Measurements from ENCODE around the gene RSU1. TPM values are rescaled to one million over a fixed set of nuclear protein-coding genes. Genes with fewer than 3 reads are reported as not detected.

The RSU1 gene
- total RNA-seq, 1 experiment from 2014 or later, result 64.9 TPM

DNA sequence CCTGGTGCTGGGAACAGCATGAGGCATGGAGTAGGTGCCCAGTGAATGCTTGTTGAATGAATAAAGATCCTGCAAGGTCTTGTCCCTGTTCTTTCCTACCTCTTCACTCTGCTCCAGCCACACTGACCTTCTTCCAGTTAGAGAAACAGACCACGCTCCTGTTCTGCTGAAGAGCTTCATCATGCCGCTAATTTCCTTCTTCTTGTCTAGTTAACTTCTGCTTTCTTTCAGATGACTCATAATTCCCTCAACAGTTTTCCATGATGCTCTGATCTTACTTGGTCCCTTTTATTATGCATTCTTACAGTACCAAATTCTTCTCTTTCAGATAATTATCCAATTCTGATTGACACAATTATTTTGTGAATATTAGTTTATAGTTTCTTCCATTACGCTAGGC lies 236.0 kb downstream of the RSU1 start:
- H3K27me3 ChIP-seq (ENCODE audit: control insufficient read depth, insufficient read depth, low read length), result no peaks in the 10 kb centered on the region
- no peak overlapping the region for H3K4me3 ChIP-seq (ENCODE audit: insufficient read depth, low read depth, low read length)
- DNase-seq, result no peak
- H3K36me3 ChIP-seq (replicated peaks; ENCODE audit: control insufficient read depth, insufficient read depth, low read length), result no peaks in the 10 kb centered on the region

- no peaks in the 10 kb centered on the region; the same call in 1 of the 2 replicates for H3K27me3 ChIP-seq (ENCODE audit: control insufficient read depth, insufficient read depth, low read length)
- H3K36me3 ChIP-seq (replicated peaks; ENCODE audit: control insufficient read depth, insufficient read depth, low read length), result no peaks in the 10 kb centered on the region
- no peak overlapping the region for H3K4me3 ChIP-seq (ENCODE audit: insufficient read depth, low read depth, low read length)
- no peak for DNase-seq
These were observed 246.5 kb downstream of the RSU1 start for GRCh38 chr10:16570731-16571130.

GRCh38 chr10:16566202-16566805 lies 250.9 kb downstream of the RSU1 start:
- Histone ChIP-seq H3K4me3 (ENCODE audit: insufficient read depth, low read depth, low read length) (peak overlapping the region; percentile 6; the same call in 1 of the 2 replicates), H3K27me3 (ENCODE audit: control insufficient read depth, insufficient read depth, low read length) (no peaks in the 10 kb centered on the region; the same call in 1 of the 2 replicates), H3K36me3 (replicated peaks; ENCODE audit: control insufficient read depth, insufficient read depth, low read length) (no peaks in the 10 kb centered on the region)
- peak; percentile 2 for DNase-seq

DNA sequence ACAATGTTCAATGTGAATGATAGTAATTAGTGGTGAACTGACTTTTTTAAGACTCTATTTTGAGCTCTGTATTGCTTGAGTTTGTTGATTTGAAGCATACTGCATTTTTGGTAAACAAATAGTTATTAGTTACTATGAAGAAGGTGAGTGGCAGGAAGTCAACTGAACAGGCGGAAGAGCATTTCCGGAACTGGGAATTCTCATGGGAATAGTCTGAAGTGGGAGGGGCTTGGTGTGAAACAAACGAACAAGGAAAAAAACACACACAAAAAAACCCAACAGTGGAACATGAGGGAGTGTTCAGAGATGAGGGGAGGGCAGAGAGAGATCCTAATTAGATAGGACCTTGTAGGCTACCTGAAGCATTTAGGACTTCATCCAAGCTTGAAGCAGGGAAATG lies 251.6 kb downstream of the RSU1 start:
- Histone ChIP-seq H3K27me3 (ENCODE audit: control insufficient read depth, insufficient read depth, low read length) (no peaks in the 10 kb centered on the region; the same call in 1 of the 2 replicates), H3K4me3 (ENCODE audit: insufficient read depth, low read depth, low read length) (no peak overlapping the region), H3K36me3 (replicated peaks; ENCODE audit: control insufficient read depth, insufficient read depth, low read length) (no peaks in the 10 kb centered on the region)
- DNase-seq, result no peak

DNA sequence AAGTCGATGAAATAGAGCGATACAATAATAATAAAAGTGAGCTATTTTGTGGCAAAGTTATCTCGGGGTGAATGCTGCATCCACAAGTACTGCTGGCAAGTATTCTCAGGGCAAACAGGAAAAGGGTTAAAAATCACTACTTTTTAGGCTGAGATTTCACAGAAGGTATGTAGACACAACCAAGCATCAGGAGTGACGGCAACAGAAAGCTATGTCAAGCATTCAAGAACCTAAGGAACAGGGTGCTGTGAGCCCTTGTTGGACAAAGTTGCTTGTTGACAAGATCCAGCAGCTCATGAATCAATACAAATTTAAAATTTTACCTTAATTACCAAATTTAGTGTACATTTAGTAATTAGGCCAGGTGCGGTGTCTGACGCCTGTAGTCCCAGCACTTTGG lies 254.3 kb downstream of the RSU1 start:
- no peak for DNase-seq
- Histone ChIP-seq H3K4me3 (ENCODE audit: insufficient read depth, low read depth, low read length) (no peak overlapping the region), H3K36me3 (replicated peaks; ENCODE audit: control insufficient read depth, insufficient read depth, low read length) (no peaks in the 10 kb centered on the region), H3K27me3 (ENCODE audit: control insufficient read depth, insufficient read depth, low read length) (no peaks in the 10 kb centered on the region; the same call in 1 of the 2 replicates)

DNA sequence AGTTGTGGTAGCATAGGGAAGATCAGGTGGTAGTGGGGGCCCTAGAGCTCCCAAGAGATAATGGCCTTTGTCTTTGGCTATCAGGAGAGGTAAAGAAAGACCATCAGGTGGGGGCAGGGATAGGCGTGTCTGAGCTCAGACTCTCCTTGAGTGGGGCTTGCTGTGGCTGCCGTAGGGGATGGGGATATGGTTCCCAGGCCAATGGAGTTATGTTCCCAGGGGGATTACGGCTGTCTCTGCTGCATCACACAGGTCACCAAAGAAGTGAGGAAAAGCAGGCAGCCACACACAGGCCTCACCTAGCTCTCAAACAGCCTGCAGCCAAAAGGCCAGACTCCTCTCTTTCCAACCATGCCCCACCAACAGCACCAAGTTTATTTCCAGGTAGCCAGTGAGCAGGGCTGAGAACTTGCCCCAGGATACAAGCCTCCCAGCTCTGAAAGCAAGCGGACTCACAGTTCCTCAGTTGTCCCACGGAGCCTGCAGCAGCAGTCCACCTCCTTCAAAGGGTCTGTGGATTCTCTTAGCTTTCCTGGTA lies 257.9 kb downstream of the RSU1 start:
- Histone ChIP-seq H3K4me3 (ENCODE audit: insufficient read depth, low read depth, low read length) (no peak overlapping the region), H3K27me3 (ENCODE audit: control insufficient read depth, insufficient read depth, low read length) (no peaks in the 10 kb centered on the region), H3K36me3 (replicated peaks; ENCODE audit: control insufficient read depth, insufficient read depth, low read length) (no peaks in the 10 kb centered on the region)
- DNase-seq, result no peak

DNA sequence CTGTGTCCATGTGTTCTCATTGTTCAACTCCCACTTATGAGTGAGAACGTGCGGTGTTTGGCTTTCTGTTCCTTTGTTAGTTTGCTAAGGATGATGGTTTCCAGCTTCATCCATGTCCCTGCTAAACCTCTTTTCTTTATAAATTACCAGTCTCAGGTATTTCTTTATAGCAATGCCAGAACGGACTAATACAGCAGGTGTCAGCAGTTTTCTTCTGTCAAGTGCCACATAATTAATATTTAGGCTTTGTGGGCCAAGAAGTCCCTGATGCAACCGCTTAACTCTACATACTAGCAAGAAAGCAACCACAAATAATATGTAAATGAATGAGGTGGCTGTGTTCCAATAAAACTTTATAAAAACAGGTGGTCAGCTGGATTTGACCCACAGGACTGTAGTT lies 269.3 kb downstream of the RSU1 start:
- Histone ChIP-seq H3K4me3 (ENCODE audit: insufficient read depth, low read depth, low read length) (no peak overlapping the region), H3K36me3 (replicated peaks; ENCODE audit: control insufficient read depth, insufficient read depth, low read length) (no peaks in the 10 kb centered on the region), H3K27me3 (ENCODE audit: control insufficient read depth, insufficient read depth, low read length) (no peaks in the 10 kb centered on the region)
- no peak for DNase-seq

DNA sequence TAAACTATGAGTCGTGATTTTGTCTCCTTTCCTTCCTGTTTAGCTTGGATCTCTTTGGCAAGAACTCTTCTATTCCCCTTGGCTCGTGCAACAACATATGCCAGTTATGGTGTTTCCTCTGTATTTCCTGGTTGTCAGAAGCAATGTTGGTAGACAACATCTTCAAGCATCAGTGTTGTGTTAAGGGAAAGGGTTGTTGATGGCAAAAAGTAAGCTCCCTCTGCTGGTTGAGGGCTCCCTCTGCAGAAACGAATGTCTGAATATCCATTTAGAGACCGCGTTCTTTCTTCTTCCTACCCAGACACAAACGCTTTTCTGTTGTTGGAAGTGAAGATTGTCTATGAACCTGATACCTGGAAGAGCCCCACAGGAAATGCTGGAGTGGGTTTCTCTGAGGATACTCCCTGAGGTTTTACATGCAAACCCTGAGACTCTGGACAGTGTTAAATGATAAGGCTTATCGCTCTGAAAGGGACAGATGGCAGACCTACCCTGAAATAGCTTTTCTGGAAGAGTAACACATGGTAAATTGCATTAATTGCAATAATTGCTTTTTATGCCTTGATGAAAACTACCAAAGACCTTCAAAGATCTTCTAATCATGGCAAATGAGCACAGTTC lies 272.0 kb downstream of the RSU1 start:
- Histone ChIP-seq H3K27me3 (ENCODE audit: control insufficient read depth, insufficient read depth, low read length) (no peaks in the 10 kb centered on the region), H3K4me3 (ENCODE audit: insufficient read depth, low read depth, low read length) (no peak overlapping the region), H3K36me3 (replicated peaks; ENCODE audit: control insufficient read depth, insufficient read depth, low read length) (no peaks in the 10 kb centered on the region)
- DNase-seq, result peak; percentile 47

DNA sequence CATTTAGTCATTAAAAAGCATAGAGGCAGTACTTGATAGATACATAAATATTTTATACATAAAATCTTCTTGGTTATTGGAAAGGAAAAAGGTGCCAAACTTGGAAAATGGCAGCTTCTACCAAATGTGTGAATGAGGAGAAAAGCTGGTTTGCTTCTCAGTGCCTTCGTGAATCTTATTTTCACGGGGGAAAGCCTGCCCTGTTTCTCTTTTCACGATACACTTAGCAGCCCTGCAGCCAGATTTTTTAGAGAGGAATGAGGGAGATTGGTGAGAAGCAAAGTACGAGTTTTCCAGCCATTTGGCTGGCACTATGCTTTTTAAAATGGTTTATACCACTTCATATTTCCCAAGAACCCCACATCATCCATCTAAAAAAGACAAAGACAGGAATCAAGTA lies 272.6 kb downstream of the RSU1 start:
- DNase-seq, result no peak
- no peak overlapping the region for H3K4me3 ChIP-seq (ENCODE audit: insufficient read depth, low read depth, low read length)
- H3K36me3 ChIP-seq (replicated peaks; ENCODE audit: control insufficient read depth, insufficient read depth, low read length), result no peaks in the 10 kb centered on the region
- no peaks in the 10 kb centered on the region for H3K27me3 ChIP-seq (ENCODE audit: control insufficient read depth, insufficient read depth, low read length)

- no peaks in the 10 kb centered on the region for H3K27me3 ChIP-seq (ENCODE audit: control insufficient read depth, insufficient read depth, low read length)
- no peaks in the 10 kb centered on the region for H3K36me3 ChIP-seq (replicated peaks; ENCODE audit: control insufficient read depth, insufficient read depth, low read length)
- DNase-seq, result no peak
- no peak overlapping the region for H3K4me3 ChIP-seq (ENCODE audit: insufficient read depth, low read depth, low read length)
These were observed 273.1 kb downstream of the RSU1 start for GRCh38 chr10:16544099-16544498.
